ENCODE measurements around the gene PCDHB5. TPM values are rescaled to one million over a fixed set of nuclear protein-coding genes. Genes with fewer than 3 reads are reported as not detected.
"Not testable (repeated sequence)": the region's sequence is repeated elsewhere in the genome, so short reads cannot be mapped to it uniquely, and the experiment has no call there.

Gene PCDHB5
- total and polyA plus RNA-seq, 12 donors = 0.73 to 7.4 (median 4.3) TPM

DNA sequence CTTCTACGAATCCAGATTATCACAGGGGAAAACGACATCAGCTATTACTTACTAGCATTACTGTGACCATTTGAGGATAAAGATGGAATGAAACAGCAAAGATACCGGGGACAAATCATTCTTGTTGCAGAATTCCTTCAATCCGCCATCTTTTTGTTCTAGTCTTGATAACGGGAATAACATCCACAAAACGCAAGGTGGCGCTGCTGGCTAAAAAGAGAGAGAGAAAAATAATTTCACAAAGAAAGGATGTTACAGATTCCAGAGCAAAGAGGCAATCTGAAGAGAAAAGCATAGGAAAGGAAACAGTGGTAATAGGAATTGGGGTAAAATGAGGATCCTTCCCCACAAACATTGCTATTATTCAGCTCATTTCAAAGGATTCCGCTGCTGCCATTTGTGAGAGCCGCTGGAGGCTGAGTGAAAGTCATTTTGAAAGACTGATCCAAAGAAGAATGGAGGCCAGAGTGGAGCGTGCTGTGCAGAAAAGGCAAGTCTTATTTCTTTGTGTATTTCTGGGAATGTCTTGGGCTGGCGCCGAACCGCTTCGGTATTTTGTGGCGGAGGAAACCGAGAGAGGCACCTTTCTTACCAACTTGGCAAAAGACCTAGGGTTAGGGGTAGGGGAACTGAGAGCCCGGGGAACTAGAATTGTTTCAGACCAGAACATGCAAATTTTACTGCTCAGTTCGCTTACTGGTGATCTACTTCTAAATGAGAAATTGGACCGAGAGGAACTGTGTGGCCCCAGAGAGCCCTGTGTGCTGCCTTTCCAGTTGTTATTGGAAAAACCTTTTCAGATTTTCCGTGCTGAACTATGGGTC lies 37.6 kb downstream of the PCDHB5 start, which contains the start of gene PCDHB7:
Gene PCDHB7, plus strand, starts transcription at position 264 of the 824 bp plus-strand sequence. Its CDS starts 192 bp downstream, at position 456.
- DNase-seq = peak in 1 of 2 donors; percentile 40
- intact Hi-C loops (cut with DNase I) = no loop called here
- ATAC-seq = no peak
- H3K4me1 ChIP-seq = no peaks in the 10 kb centered on the region
- peak within 1 kb of the TSS in 8 of 10 donors; percentile 6 to 43 (median 32) for H3K4me3 ChIP-seq
- peaks cover 0 to 76% (median 37%) of the 10 kb centered on the region in 7 donors for H3K27me3 ChIP-seq
- WGBS, 2 donors = 28 to 30% methylated on average over 20 of the region's 20 CpGs
- H3K27ac ChIP-seq = no peak within 1 kb of the TSS
- TF ChIP-seq, protein P1, sequence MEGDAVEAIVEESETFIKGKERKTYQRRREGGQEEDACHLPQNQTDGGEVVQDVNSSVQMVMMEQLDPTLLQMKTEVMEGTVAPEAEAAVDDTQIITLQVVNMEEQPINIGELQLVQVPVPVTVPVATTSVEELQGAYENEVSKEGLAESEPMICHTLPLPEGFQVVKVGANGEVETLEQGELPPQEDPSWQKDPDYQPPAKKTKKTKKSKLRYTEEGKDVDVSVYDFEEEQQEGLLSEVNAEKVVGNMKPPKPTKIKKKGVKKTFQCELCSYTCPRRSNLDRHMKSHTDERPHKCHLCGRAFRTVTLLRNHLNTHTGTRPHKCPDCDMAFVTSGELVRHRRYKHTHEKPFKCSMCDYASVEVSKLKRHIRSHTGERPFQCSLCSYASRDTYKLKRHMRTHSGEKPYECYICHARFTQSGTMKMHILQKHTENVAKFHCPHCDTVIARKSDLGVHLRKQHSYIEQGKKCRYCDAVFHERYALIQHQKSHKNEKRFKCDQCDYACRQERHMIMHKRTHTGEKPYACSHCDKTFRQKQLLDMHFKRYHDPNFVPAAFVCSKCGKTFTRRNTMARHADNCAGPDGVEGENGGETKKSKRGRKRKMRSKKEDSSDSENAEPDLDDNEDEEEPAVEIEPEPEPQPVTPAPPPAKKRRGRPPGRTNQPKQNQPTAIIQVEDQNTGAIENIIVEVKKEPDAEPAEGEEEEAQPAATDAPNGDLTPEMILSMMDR (IDR thresholded peaks at IDR 0.05) = peak in 8 of 9 donors; percentile 22 to 62 (median 48)
- peaks cover 0 to 58% (median 0%) of the 10 kb centered on the region in 11 donors for H3K9me3 ChIP-seq
- no peaks in the 10 kb centered on the region for H3K36me3 ChIP-seq

DNA sequence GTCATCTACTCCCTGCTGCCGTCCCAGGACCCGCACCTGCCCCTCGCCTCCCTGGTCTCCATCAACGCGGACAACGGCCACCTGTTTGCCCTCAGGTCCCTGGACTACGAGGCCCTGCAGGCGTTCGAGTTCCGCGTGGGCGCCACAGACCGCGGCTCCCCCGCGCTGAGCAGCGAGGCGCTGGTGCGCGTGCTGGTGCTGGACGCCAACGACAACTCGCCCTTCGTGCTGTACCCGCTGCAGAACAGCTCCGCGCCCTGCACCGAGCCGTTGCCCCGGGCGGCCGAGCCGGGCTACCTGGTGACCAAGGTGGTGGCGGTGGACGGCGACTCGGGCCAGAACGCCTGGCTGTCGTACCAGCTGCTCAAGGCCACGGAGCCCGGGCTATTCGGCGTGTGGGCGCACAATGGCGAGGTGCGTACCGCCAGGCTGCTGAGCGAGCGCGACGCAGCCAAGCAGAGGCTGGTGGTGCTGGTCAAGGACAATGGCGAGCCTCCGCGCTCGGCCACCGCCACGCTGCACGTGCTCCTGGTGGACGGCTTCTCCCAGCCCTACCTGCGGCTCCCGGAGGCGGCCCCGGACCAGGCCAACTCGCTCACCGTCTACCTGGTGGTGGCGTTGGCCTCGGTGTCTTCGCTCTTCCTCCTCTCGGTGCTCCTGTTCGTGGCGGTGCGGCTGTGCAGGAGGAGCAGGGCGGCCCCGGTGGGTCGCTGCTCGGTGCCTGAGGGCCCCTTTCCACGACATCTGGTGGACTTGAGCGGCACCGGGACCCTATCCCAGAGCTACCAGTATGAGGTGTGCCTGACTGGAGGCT lies 39.5 kb downstream of the PCDHB5 start:
- H3K27ac ChIP-seq; H3K36me3 ChIP-seq; DNase-seq; H3K4me3 ChIP-seq; ATAC-seq; H3K4me1 ChIP-seq; intact Hi-C loops (cut with DNase I): not testable (repeated sequence)
- Histone ChIP-seq H3K27me3 (peaks cover 0 to 73% (median 46%) of the 10 kb centered on the region in 7 donors), H3K9me3 (peaks cover 0 to 62% (median 0%) of the 10 kb centered on the region in 11 donors)
- 34 to 39% methylated on average over 55 to 79 of the region's 79 CpGs for WGBS, 2 donors

DNA sequence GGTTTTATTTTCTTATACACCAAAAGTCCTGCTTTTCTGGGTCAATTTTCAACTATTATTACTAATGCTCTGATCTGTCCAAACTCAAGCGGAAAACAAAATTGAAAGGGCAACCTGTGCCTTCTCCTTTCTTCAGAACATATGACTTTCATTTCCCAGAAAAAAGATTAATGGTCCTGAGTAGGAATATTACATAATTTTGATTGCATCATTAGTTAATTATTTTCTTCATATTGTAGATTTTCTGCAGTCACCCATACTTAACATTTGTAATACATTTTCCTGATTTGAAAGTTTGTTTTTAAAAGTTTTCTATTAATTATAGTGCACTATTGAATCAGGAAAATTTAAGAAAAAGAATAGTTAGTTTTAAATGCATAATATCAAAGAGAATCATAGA lies 40.9 kb downstream of the PCDHB5 start:
- TF ChIP-seq, protein P1 (IDR thresholded peaks at IDR 0.05) = no peak
- intact Hi-C loops (cut with DNase I) = no loop called here
- Histone ChIP-seq H3K9me3 (peaks cover 0 to 74% (median 0%) of the 10 kb centered on the region in 11 donors), H3K4me1 (no peaks in the 10 kb centered on the region), H3K27ac (no peak overlapping the region), H3K27me3 (peaks cover 0 to 73% (median 55%) of the 10 kb centered on the region in 7 donors), H3K4me3 (no peak overlapping the region), H3K36me3 (no peaks in the 10 kb centered on the region)
- ATAC-seq = no peak
- DNase-seq = no peak
- 67 to 69% methylated on average over 1 of the region's 1 CpG for WGBS, 2 donors

DNA sequence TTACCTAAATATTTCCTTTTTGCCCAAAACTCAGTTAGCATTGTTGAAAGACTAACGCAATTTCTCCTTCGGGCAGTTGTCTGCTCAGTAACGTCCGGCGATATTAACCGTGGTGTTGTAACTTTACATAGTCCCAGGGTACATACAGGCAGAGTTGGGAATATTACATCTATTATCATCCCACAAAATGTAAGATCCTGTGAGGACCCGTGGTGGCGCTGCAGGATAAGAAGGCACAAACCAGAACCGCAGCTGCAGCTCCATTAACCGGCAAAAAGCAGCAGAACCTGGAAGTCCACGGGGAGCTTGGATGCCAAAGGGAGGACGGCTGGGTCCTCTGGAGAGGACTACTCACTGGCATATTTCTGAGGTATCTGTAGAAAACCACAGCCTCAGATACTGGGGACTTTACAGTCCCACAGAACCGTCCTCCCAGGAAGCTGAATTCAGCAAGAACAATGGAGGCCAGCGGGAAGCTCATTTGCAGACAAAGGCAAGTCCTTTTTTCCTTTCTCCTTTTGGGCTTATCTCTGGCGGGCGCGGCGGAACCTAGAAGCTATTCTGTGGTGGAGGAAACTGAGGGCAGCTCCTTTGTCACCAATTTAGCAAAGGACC lies 42.7 kb downstream of the PCDHB5 start, which contains the start of gene PCDHB8:
Gene PCDHB8, plus strand, starts transcription at position 214 of the 615 bp plus-strand sequence. Its CDS starts 245 bp downstream, at position 459.
- H3K36me3 ChIP-seq; DNase-seq; H3K4me1 ChIP-seq; intact Hi-C loops (cut with DNase I); H3K27ac ChIP-seq: not testable (repeated sequence)
- ATAC-seq = peak in 6 of 8 donors; percentile 24 to 85 (median 64)
- peaks cover 0 to 77% (median 56%) of the 10 kb centered on the region in 7 donors for H3K27me3 ChIP-seq
- 21 to 23% methylated on average over 12 to 14 of the region's 18 CpGs for WGBS, 2 donors
- TF ChIP-seq, protein P1 (IDR thresholded peaks at IDR 0.05) = peak in 7 of 9 donors; percentile 8 to 36 (median 16)
- H3K9me3 ChIP-seq = peaks cover 0 to 85% (median 7%) of the 10 kb centered on the region in 11 donors
- H3K4me3 ChIP-seq = peak within 1 kb of the TSS in 2 of 10 donors; percentile 16 to 41

DNA sequence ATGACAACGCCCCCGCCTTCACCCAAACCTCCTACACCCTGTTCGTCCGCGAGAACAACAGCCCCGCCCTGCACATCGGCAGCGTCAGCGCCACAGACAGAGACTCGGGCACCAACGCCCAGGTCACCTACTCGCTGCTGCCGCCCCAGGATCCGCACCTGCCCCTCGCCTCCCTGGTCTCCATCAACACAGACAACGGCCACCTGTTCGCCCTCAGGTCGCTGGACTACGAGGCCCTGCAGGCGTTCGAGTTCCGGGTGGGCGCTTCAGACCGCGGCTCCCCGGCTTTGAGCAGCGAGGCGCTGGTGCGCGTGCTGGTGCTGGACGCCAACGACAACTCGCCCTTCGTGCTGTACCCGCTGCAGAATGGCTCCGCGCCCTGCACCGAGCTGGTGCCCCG lies 44.4 kb downstream of the PCDHB5 start:
- H3K4me1 ChIP-seq; H3K4me3 ChIP-seq; ATAC-seq; H3K27ac ChIP-seq; intact Hi-C loops (cut with DNase I); DNase-seq; H3K36me3 ChIP-seq: not testable (repeated sequence)
- WGBS, 2 donors = 35 to 37% methylated on average over 28 to 35 of the region's 39 CpGs
- peaks cover 0 to 71% (median 61%) of the 10 kb centered on the region in 7 donors for H3K27me3 ChIP-seq
- peaks cover 0 to 84% (median 18%) of the 10 kb centered on the region in 11 donors for H3K9me3 ChIP-seq

DNA sequence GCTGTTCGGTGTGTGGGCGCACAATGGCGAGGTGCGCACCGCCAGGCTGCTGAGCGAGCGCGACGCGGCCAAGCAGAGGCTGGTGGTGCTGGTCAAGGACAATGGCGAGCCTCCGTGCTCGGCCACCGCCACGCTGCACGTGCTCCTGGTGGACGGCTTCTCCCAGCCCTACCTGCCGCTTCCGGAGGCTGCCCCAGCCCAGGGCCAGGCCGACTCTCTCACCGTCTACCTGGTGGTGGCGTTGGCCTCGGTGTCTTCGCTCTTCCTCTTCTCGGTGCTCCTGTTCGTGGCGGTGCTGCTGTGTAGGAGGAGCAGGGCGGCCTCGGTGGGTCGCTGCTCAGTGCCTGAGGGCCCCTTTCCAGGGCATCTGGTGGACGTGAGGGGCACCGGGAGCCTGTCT lies 44.9 kb downstream of the PCDHB5 start:
- ATAC-seq, H3K36me3 ChIP-seq, H3K27ac ChIP-seq, H3K4me1 ChIP-seq, H3K4me3 ChIP-seq, DNase-seq: not testable (repeated sequence)
- WGBS, 2 donors = 22 to 31% methylated on average over 19 to 22 of the region's 32 CpGs
- Histone ChIP-seq H3K27me3 (peaks cover 0 to 72% (median 61%) of the 10 kb centered on the region in 7 donors), H3K9me3 (peaks cover 0 to 84% (median 18%) of the 10 kb centered on the region in 11 donors)
- intact Hi-C loops (cut with DNase I) = loop anchor here in 3 of 10 donors (5.0 to 10.0 kb wide), 2 partner anchors 382 to 385 kb away; no protein-coding TSS in a partner anchor

Data from heart right ventricle (tissue), 16 donors.